Measurements from ENCODE around the gene ARHGAP40. TPM values are rescaled to one million over a fixed set of nuclear protein-coding genes. Genes with fewer than 3 reads are reported as not detected.
A peak's percentile ranks its signal among the peaks of the same experiment; 100 is the strongest.

Gene ARHGAP40
- total and polyA plus RNA-seq, 2 of the 13 experiments (the other 11 are each of a cell fraction or from before 2014, with no cell fraction given) = 0.75 to 2.1 TPM

GRCh38 chr20:38581830-38582358 is 19.7 kb upstream of the ARHGAP40 start:
- Histone ChIP-seq H3K4me3 (replicated peaks in 1 of 3; ENCODE audit: insufficient read depth in 1 of 3, low read depth in 2 of 3, low read length in 3 of 3) (no peak overlapping the region), H3K9me3 (ENCODE audit: low read length) (no peaks in the 10 kb centered on the region), H3K27ac (ENCODE audit: extremely low read length, insufficient read depth, low read length) (no peak overlapping the region), H3K4me1 (ENCODE audit: insufficient read depth, low read length) (peaks cover 67% of the 10 kb centered on the region), H3K9ac (ENCODE audit: insufficient read depth, low read depth, low read length) (no peak overlapping the region), H4K20me1 (ENCODE audit: insufficient read depth, low read length) (no peaks in the 10 kb centered on the region), H3K36me3 (replicated peaks in 1 of 2; ENCODE audit: control insufficient read depth in 1 of 2, insufficient read depth in 2 of 2, low read length in 2 of 2) (0 out of 5 replicates have a peak, but pooled peaks cover 0 to 3% of the 10 kb centered on the region in 2 experiments), H3K27me3 (ENCODE audit: control insufficient read depth in 1 of 2, insufficient read depth in 2 of 2, low read length in 2 of 2) (no peaks in the 10 kb centered on the region), H3K4me2 (ENCODE audit: low read depth, low read length) (no peak overlapping the region), H2AFZ (ENCODE audit: low read length) (no peak overlapping the region), H3K79me2 (ENCODE audit: insufficient read depth, low read length) (no peaks in the 10 kb centered on the region)
- intact Hi-C loops (cut with micrococcal nuclease; ENCODE audit: unreplicated experiment) = no loop called here
- ChIA-PET POLR2A (no interaction called here), CTCF (ENCODE audit: low intra/inter-chr PET ratio, low total read pairs) (no interaction called here)
- ATAC-seq = peak; percentile 2; the same call in 2 of the 3 replicates
- WGBS (ENCODE audit: low lambda C conversion rate) = 56% methylated on average over 4 of the region's 4 CpGs
- no peak for FAIRE-seq
- BruUV-seq (replicated peaks) = no TSS peak
- DNase-seq (ENCODE audit: low spot score) = no peak
- in situ Hi-C loops (cut with HindIII; ENCODE audit: extremely low pct_ligation_motif_present, low pct_unique_long_range_greater_than_20kb) = no loop called here
- peak; percentile 44; the same call in 1 of the 2 replicates for TF ChIP-seq NRL (CRISPR knock-in tag; IDR thresholded peaks at IDR 0.05; ENCODE audit: borderline replicate concordance)
- no peak for TF ChIP-seq ZNF790 (CRISPR knock-in tag; IDR thresholded peaks at IDR 0.05; ENCODE audit: borderline replicate concordance)
- 0 out of 2 replicates have a peak, but pooled peaks have one; percentile 58 for TF ChIP-seq ZNF598 (CRISPR knock-in tag; IDR thresholded peaks at IDR 0.05; ENCODE audit: borderline replicate concordance)
- TF ChIP-seq ZNF234 (CRISPR knock-in tag; conservative IDR thresholded peaks at IDR 0.05) = 0 out of 2 replicates have a peak, but pooled peaks have one; percentile 28
- no peak for TF ChIP-seq E2F5 (CRISPR knock-in tag; conservative IDR thresholded peaks at IDR 0.05)
- 0 out of 2 replicates have a peak, but pooled peaks have one; percentile 52 for TF ChIP-seq EEA1 (CRISPR knock-in tag; IDR thresholded peaks at IDR 0.05; ENCODE audit: borderline replicate concordance)
- TF ChIP-seq ZNF572 (CRISPR knock-in tag; IDR thresholded peaks at IDR 0.05) = peak; percentile 84; the same call in 1 of the 2 replicates
- TF ChIP-seq HOXA3 (CRISPR knock-in tag; IDR thresholded peaks at IDR 0.05) = 0 out of 2 replicates have a peak, but pooled peaks have one; percentile 14
- TF ChIP-seq ZBTB7A (CRISPR knock-in tag; IDR thresholded peaks at IDR 0.05) = peak; percentile 44; the same call in 1 of the 2 replicates
- 0 out of 2 replicates have a peak, but pooled peaks have one; percentile 34 for TF ChIP-seq HNF1B (CRISPR knock-in tag; IDR thresholded peaks at IDR 0.05)
- TF ChIP-seq EED (CRISPR knock-in tag; IDR thresholded peaks at IDR 0.05) = peak; percentile 56; the same call in 1 of the 2 replicates
- TF ChIP-seq ZNF280B (CRISPR knock-in tag; IDR thresholded peaks at IDR 0.05; ENCODE audit: borderline replicate concordance) = 0 out of 2 replicates have a peak, but pooled peaks have one; percentile 62
- peak; percentile 40; the same call in 1 of the 2 replicates for TF ChIP-seq SPEN (CRISPR knock-in tag; IDR thresholded peaks at IDR 0.05; ENCODE audit: low read depth)
- TF ChIP-seq ZNF263 (CRISPR knock-in tag; IDR thresholded peaks at IDR 0.05) = no peak
